NB4 (cell line): ENCODE results near the gene YY2.

Source experiments
- MAX ChIP-seq: IDR thresholded peaks from 2 replicates; pipeline ENCODE4 v1.6.1; 2011; ENCODE audit warnings: low read depth, low read length
- MYC ChIP-seq: IDR thresholded peaks from 2 replicates; pipeline ENCODE4 v1.6.1; 2011; ENCODE audit warnings: low read depth, low read length
- POLR2A ChIP-seq: IDR thresholded peaks from 2 replicates; pipeline ENCODE4 v1.6.1; 2011; ENCODE audit warnings: mild to moderate bottlenecking; ENCODE audit not compliant: insufficient read length; ENCODE audit errors: extremely low read depth
- TF ChIP-seq, protein P1 (sequence below): IDR thresholded peaks from one replicate; pipeline ENCODE4 v1.5.1; 2012; ENCODE audit warnings: low read depth, low read length

- TF ChIP-seq, protein P1, sequence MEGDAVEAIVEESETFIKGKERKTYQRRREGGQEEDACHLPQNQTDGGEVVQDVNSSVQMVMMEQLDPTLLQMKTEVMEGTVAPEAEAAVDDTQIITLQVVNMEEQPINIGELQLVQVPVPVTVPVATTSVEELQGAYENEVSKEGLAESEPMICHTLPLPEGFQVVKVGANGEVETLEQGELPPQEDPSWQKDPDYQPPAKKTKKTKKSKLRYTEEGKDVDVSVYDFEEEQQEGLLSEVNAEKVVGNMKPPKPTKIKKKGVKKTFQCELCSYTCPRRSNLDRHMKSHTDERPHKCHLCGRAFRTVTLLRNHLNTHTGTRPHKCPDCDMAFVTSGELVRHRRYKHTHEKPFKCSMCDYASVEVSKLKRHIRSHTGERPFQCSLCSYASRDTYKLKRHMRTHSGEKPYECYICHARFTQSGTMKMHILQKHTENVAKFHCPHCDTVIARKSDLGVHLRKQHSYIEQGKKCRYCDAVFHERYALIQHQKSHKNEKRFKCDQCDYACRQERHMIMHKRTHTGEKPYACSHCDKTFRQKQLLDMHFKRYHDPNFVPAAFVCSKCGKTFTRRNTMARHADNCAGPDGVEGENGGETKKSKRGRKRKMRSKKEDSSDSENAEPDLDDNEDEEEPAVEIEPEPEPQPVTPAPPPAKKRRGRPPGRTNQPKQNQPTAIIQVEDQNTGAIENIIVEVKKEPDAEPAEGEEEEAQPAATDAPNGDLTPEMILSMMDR: no peak
- TF ChIP-seq POLR2A (no peak), MYC (no peak), MAX (no peak)
Observed at GRCh38 chrX:21863241-21863640, 7.5 kb downstream of the YY2 start.
